ENCODE results near the gene MRPL54. TPM values are rescaled to one million over a fixed set of nuclear protein-coding genes. Genes with fewer than 3 reads are reported as not detected.

MRPL54 gene
- total and polyA plus RNA-seq, 2 experiments from 2014 or later = 29.7 to 89.9 TPM

DNA sequence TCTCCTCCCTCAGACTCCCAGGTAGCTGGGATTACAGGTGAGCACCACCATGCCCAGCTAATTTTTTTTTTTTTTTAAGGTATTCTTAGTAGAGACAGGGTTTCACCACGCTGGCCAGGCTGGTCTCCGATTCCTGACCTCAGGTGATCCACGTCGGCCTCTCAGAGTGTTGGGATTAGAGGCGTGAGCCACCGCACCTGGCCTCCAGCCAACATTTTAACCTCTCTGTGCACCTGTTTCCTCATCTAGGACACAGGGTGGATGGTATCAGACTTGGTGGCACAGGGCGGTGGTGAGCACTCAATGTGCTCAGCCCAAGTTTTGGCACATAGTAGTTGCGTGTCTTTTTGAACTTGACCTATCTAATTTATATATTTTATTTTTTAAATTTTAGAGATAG is 13.5 kb upstream of the MRPL54 start (continued):
- TF ChIP-seq ZNF462 (CRISPR knock-in tag; IDR thresholded peaks at IDR 0.05) = no peak

DNA sequence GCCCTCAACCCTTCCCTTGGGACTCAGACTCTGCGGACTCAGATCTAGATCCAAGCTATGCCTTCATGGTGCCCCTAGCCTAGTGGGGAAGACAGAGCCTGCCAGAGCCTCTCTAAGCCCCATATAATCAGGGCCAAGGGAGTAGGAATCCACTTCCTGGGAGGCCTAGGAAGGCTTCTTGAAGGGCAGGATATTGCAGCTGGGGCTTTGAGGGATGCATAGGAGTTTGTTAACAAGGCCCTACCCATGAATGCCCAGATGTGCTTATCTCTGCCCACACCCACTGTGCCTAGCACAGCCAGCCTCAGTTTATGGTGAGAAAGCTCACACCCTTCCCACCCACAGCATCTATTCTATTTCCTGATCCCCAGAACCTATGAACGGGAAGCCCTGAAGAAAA is 12.3 kb upstream of the MRPL54 start:
- Histone ChIP-seq H2AFZ (no peak overlapping the region), H3K27me3 (ENCODE audit: insufficient read depth) (no peaks in the 10 kb centered on the region), H3K4me3 (no peak overlapping the region), H3K27ac (ENCODE audit: low read depth) (no peak overlapping the region), H3K4me1 (ENCODE audit: insufficient read depth) (no peaks in the 10 kb centered on the region), H3K4me2 (no peak overlapping the region), H3K36me3 (ENCODE audit: insufficient read depth) (no peaks in the 10 kb centered on the region), H4K20me1 (replicated peaks; ENCODE audit: insufficient read depth) (no peaks in the 10 kb centered on the region), H3F3A (replicated peaks; ENCODE audit: low read depth) (no peaks in the 10 kb centered on the region), H3K79me2 (replicated peaks; ENCODE audit: insufficient read depth) (no peaks in the 10 kb centered on the region), H3K9me2 (ENCODE audit: insufficient read depth) (no peaks in the 10 kb centered on the region)
- no peak overlapping the region for H3K27ac Mint-ChIP-seq
- H3K27me3 Mint-ChIP-seq (ENCODE audit: insufficient read depth, low read depth, poor library complexity) = peaks cover 4% of the 10 kb centered on the region
- peaks cover 15% of the 10 kb centered on the region; the same call in 2 of the 3 replicates for H3K36me3 Mint-ChIP-seq (ENCODE audit: low read depth)
- TF ChIP-seq EZH2phosphoT487 (IDR thresholded peaks at IDR 0.05; ENCODE audit: unreplicated experiment) (no peak), CTCF (conservative IDR thresholded peaks at IDR 0.05; ENCODE audit: low read depth in 2 of 2) (no peak), STAT1 (IDR thresholded peaks at IDR 0.05; ENCODE audit: unreplicated experiment) (no peak), ZNF114 (CRISPR knock-in tag; IDR thresholded peaks at IDR 0.05) (no peak), ZNF331 (CRISPR knock-in tag; IDR thresholded peaks at IDR 0.05; ENCODE audit: low read depth) (no peak), ETS1 (IDR thresholded peaks at IDR 0.05) (no peak)
- ATAC-seq (no peak), DNase-seq (ENCODE audit: low spot score) (no peak)
- no peak overlapping the region for H3K4me3 Mint-ChIP-seq
- no peaks in the 10 kb centered on the region for H3K4me1 Mint-ChIP-seq
- H3K9me3 Mint-ChIP-seq = no peaks in the 10 kb centered on the region
